Muscle of back (tissue), 11 donors: ENCODE results near the gene XRCC6. TPM values are rescaled to one million over a fixed set of nuclear protein-coding genes. Genes with fewer than 3 reads are reported as not detected.
A peak's percentile ranks its signal among the peaks of the same experiment; 100 is the strongest.
"Not testable (repeated sequence)": the region's sequence is repeated elsewhere in the genome, so short reads cannot be mapped to it uniquely, and the experiment has no call there.

Experiments
- DNase-seq, 3 donors: peaks; one replicate each; pipeline versions ENCODE4 v3.0.0 to v3.0.0-alpha.2; 2013
- polyA plus RNA-seq, 10 donors: library from polyadenylated mRNA; unstranded; fragments of 120-200 nt; gene quantifications; one replicate each; pipeline ENCODE4 v1.2.1, GENCODE V29; 2013; ENCODE audit not compliant: insufficient read length in 10 of 10

The XRCC6 gene
- polyA plus RNA-seq, 10 donors = 193 to 254 (median 220) TPM

DNA sequence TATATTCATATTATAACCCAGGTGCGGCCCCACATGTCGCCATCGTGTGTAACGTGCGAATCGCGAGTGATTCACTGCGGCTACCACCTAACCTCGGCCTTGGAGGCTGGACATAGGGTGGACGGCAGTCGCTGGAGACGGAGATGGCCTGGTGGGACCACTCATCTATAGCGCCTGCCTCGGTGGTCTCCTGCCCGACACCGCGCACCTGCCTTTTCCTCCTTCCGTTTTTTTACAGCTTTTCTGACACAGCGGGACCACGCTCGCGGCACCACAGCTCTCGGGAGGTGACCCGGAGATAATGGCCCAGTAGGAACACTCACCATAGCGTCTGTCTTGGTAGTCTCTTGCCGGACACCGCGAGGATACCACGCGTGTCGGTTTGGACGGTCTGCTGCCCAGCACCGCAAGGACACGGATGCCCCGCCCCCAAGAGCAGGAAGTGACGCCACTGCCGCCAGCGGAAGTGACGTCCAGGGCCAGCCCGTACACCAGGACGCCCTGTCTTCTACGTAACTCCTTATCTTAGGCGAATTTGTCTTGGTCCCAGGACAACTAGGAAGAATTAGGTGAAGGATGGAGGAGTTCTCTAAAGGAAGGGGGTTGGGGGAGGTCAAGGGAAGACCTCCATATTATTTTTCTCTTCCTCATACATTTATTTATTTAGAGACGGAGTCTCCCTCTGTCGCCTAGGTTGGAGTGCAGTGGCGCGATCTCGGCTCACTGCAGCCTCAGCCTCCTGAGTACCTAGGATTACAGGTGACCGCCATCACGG is 61.1 kb downstream of the XRCC6 start:
- peak; percentile 79 to 94 (median 90) for DNase-seq

DNA sequence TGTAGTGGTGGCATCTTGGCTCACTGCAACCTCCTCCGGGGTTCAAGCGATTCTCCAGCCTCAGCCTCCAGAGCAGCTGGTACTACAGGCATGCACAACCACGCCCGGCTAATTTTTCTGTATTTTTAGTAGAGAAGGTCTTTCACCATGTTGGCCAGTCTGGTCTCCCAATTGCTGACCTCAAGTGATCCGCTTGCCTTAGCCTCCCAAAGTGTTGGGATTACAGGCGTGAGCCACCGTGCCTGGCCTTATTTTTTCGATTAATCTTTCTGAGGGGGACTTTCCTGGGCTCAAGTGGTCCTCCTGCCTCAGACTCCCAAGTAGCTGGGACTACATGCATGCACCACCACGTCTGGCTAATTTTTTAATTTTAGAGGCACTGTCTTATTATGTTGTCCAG is 62.0 kb downstream of the XRCC6 start:
- DNase-seq = no peak

DNA sequence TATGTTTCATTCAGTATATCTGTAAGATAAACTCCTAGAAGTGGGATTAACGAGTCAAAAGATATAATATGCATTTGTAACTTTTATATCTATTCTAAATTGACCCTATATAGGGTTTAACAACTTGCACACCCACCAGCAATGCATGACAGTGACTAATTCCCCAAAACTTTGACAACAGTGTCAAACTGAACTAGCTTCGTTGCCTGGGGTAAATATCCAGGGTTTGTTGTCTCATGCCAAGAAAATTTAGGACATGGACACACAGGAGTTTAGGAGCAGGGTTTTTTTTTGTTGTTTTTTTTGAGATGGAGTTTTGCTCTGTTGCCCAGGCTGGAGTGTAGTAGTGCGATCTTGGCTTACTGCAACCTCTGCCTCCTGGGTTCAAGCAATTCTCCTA is 62.5 kb downstream of the XRCC6 start:
- no peak for DNase-seq

DNA sequence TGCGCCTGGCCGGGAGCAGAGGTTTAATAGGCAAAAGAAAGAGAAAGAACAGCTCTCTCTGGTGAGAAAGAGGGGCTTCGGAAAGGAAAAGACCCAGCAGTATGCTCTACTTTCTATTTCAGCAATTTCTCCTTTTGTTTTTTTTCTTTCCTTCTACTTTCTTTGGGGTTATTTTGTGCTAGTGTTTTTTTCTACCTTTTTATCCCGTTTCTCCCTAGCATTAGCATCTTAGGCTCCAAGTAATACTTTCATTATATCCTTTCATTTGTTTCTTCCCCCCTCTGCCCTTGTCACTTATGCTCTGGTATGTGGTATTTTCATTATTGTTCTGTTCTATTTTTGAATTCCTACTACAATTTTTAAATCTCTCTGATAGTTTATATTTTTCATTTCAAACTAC is 63.1 kb downstream of the XRCC6 start:
- no peak for DNase-seq

- DNase-seq = not testable (repeated sequence)
These were observed 65.8 kb downstream of the XRCC6 start for GRCh38 chr22:41686890-41687289.

- DNase-seq = peak in 2 of 3 donors; percentile 34 to 69
These were observed 66.8 kb downstream of the XRCC6 start for GRCh38 chr22:41687901-41688364.

DNA sequence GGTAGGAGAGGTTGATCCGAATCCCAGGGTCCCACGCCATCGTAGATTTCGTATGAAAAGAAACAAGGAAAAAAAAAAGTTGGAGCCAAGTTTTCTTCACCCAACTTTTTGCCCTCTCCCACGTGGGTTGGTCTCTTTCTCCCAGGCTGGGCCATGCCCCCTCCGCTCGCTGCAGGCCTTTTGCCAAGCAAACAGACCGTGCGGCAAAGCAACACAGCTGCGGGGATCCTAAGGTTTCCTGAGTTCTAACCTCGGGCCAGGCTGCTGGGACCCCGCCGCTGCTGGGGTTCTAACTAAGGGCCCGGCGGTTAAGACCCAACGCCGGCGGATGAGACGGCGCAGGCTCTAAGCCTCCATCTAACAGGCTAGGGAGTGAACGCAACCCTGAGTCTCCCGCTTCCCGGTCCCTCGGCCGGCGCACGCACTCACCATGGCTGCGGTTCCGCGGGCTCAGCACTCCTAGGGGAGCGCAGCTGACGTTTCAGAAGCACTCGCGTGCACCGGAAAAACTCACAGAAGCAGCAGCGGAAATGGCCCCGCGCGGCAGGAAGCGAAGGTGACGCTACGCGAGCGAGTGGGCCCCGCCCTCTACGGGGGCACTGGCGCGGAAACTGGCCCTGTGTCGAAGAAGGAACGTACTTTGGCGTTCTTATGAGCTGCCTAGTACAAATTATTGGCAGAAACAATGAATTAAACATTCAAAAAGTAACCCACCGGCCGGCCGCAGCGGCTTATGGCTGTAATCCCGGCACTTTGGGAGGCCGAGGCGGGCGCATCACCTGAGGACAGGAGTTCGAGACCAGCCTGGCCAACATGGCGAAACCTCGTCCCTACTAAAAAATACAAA is 67.5 kb downstream of the XRCC6 start, which contains the start of gene SNU13:
SNU13 (minus strand) TSS at position 503 of the 847 bp plus-strand sequence; CDS start at position 432, 71 bp downstream.
- DNase-seq = peak; percentile 90 to 97 (median 94)

DNA sequence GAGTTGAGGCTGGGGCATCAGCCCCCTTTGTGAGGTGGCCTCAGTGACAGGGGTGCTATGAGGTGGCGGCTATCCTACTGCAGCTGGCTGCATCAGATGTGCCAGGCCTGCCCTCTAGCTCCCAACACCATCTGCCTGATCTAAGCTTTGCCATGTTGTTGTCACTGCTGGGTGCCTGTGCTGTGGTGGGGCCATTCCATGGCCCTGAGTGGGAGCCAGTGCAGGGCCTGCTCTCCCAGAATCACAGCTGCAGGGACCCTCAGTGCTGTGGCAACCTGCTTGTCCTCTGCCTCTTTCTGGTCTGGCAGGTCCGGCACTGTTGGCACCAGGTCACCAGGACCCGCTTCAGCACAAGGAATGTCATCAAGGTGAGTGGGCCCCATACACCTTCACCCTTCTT is 69.4 kb downstream of the XRCC6 start:
- no peak for DNase-seq

GRCh38 chr22:41695211-41695610 is 74.1 kb downstream of the XRCC6 start:
- no peak for DNase-seq

GRCh38 chr22:41696703-41697102 is 75.6 kb downstream of the XRCC6 start:
- peak in 1 of 3 donors; percentile 7 for DNase-seq

DNA sequence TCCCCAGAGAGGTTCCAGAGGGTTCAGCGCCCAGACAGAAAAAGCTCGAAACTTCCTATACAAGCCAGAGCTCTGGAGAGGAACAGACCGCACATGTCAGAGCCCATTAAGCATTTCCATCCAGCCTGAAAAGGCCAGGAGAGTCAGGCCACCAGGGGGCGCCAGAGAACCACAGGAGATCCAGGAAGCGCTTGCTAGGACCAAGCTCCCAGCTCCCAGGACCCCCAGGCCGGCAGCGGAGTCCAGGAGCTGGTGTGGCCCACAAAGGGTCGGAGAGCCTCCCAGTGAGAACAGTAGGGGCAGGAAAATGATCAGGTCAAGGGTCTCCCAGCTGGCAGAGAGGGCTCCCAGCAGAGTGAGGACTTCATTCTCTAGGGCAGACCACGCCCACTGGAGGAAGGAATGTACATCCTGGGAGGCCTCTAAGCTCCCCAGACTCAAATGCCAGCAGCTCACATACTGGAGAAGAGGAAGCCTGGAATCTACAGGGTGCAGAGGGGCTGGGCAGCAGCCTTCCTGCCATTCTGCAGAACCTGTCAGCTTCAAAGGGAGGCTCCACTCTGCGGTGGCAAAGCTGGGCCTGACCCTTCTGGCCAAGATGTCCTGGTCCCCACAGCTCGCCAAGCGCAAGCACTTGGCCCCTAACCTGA is 76.2 kb downstream of the XRCC6 start:
- DNase-seq = peak; percentile 88 to 95 (median 92)

DNA sequence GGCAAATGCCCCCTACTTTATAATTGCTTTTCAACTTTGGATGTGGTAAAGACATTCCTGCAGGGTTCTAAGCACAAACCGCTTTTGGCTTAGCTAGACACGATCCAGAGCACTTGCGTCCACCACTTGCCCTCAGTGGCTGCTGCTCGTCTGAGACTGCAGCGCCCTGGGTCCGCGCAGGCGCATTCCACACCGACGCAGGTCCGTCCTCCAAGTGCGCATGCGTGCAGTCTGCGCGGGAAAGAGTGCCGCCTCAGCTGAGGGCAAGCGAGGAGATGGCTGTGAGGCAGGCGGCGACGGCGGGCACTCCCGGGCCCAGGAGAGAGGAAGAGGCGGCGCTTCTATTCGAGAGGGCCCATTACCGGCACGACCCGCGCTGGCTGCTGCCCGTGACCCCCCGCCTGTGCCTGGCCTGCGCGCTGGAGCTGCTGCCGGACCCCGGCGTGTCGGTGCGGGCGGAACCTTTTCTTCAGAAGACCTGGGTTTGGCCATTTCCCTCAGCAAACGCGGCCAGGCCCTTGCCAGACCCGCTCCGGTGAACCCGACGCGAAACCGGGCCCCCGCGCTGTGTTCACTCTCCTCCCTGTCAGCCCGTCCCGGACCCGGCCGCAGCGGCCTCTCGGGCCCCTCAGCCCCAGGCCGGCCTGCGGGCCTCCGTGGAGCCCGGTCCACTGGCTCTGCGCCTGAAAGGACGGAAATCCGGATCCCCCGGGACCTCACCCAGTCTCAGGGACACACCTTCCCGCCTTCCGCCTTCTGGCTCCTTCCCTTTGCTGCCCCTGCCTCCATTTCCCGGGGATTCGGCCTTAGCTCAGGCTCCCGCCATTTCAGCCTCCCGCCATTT is 78.4 kb downstream of the XRCC6 start, which contains the start of gene MEI1:
MEI1 (plus strand) TSS at position 240 of the 844 bp plus-strand sequence; CDS start at position 276, 36 bp downstream.
- DNase-seq = peak; percentile 71 to 90 (median 85)

DNA sequence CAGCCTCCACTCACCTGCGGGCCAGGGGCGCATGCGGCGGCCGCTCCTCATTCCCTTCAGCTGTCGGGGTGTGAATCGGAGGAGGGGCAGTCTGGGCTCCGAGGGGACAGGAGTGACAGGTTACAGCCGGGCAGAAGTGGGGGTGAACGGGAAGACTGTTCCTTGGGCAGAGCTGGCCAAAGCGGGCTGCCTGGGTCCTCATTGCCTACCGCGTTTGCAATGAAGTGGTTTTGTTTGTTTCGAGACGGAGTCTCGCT is 78.9 kb downstream of the XRCC6 start:
- no peak for DNase-seq

- no peak for DNase-seq
These were observed 81.7 kb downstream of the XRCC6 start for GRCh38 chr22:41702763-41703162.

- no peak for DNase-seq
These were observed 88.2 kb downstream of the XRCC6 start for GRCh38 chr22:41709341-41709740.

GRCh38 chr22:41713004-41713403 is 91.9 kb downstream of the XRCC6 start:
- DNase-seq = no peak

Other genes with a start within 250 kb of the XRCC6 start
- gene TEF, start 239.4 kb upstream of the XRCC6 start, polyA plus RNA-seq = 10 to 100 TPM in 7 of 10 donors, 1 to 10 TPM in 3; 7.9 to 11.7 (median 10.7) TPM
- 10 to 100 TPM; 29.5 to 42.7 (median 36.1) TPM for gene TOB2, start 174.5 kb upstream of the XRCC6 start, polyA plus RNA-seq
- 10 to 100 TPM; 29.1 to 45.8 (median 38.8) TPM for gene PHF5A, start 152.6 kb upstream of the XRCC6 start, polyA plus RNA-seq
- 100 to 1,000 TPM in 7 of 10 donors, 10 to 100 TPM in 3; 82.7 to 111 (median 106) TPM for gene ACO2, start 152.2 kb upstream of the XRCC6 start, polyA plus RNA-seq
- gene POLR3H, start 76.8 kb upstream of the XRCC6 start, polyA plus RNA-seq = 10 to 100 TPM; 16.1 to 27.5 (median 22.1) TPM
- gene CSDC2, start 60.3 kb upstream of the XRCC6 start, polyA plus RNA-seq = 1 to 10 TPM; 2.4 to 5.8 (median 4.2) TPM
- 10 to 100 TPM; 19.5 to 28.8 (median 23.6) TPM for gene PMM1, start 31.5 kb upstream of the XRCC6 start, polyA plus RNA-seq
- gene DESI1, start 252 bp upstream of the XRCC6 start, polyA plus RNA-seq = 10 to 100 TPM; 16.4 to 29.0 (median 20.6) TPM
- 100 to 1,000 TPM in 8 of 10 donors, 10 to 100 TPM in 2; 93.9 to 128 (median 111) TPM for gene SNU13, start 67.6 kb downstream of the XRCC6 start, polyA plus RNA-seq
- gene MEI1, start 78.2 kb downstream of the XRCC6 start, polyA plus RNA-seq = 1 to 10 TPM in 7 of 10 donors, under 1 TPM in 3; 0.54 to 3.1 (median 1.3) TPM
- 10 to 100 TPM in 1 of 10 donors, 1 to 10 TPM in 9; 7.1 to 10.6 (median 8.5) TPM for gene CCDC134, start 179.4 kb downstream of the XRCC6 start, polyA plus RNA-seq
- gene SREBF2, start 211.8 kb downstream of the XRCC6 start, polyA plus RNA-seq = 100 to 1,000 TPM in 1 of 10 donors, 10 to 100 TPM in 9; 60.8 to 102 (median 78.3) TPM